OCI-LY1 (cell line): Measurements from ENCODE around the gene OPA1.

ENCODE experiments used
- CTCF ChIP-seq: fragments of 200-600 bp; sonication (generic), shearing (Covaris generic); IDR thresholded peaks from 2 replicates; pipeline ENCODE4 v1.5.1; 2017; ENCODE audit warnings: mild to moderate bottlenecking, antibody characterized with exemption, low read length, moderate library complexity, mixed read lengths
- EZH2 ChIP-seq: fragments of 200-600 bp; sonication (generic), shearing (Covaris generic); IDR thresholded peaks from 2 replicates; pipeline ENCODE4 v1.8.0; 2017; ENCODE audit warnings: borderline replicate concordance, mixed run types, mild to moderate bottlenecking, antibody characterized with exemption, low read length, moderate library complexity, mixed read lengths

GRCh38 chr3:193560870-193561269 is 32.1 kb upstream of the OPA1 start:
- TF ChIP-seq CTCF (no peak), EZH2 (no peak)
